Hematopoietic multipotent progenitor cell treated with erythropoietin and hydrocortisone succinate and interleukin-3 and kit ligand, for 4 days (in vitro differentiated cells): ENCODE results near the gene PSPH.
A peak's percentile ranks its signal among the peaks of the same experiment; 100 is the strongest.

ENCODE experiments used
- DNase-seq: peaks from one replicate; pipeline ENCODE4 v3.0.0-alpha.2; 2015

Gene PSPH

DNA sequence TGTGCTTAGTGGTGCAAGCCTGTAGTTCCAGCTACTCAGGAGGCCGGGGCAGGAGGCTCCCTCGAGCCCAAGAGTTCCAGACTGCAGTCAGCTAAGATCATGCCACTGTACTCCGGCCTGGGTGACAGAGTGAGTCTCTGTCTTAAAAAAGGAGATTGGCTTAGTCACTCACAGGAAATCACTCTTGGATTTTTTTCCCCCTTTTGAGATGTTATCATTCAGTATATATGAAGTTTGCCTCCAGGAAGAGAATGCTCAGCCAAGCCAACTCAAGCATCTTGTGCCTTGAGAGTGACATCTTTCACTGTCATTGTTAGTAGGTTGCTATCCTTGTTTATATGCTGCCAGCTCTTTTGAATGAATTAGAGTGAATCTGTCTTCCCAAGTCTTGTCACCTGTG is 58.9 kb downstream of the PSPH start:
- DNase-seq, result peak; percentile 20

DNA sequence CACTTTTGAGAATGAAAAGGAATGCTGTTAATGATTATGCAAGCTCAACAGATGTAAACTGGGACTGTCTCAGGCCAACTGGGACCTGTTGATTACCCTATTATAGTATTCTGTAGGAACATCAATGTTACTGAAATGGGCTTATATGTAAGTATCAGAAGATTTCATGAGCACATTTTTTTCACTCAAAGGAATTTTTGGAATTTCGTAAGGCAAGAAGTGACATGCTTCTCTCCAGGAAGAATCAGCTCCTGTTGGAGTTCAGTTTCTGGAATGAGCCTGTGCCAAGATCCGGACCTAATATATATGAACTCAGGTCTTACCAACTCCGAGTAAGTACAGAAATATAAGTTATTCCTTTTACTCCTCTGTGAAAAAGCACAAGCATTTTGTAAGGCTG is 67.7 kb downstream of the PSPH start:
- no peak for DNase-seq

DNA sequence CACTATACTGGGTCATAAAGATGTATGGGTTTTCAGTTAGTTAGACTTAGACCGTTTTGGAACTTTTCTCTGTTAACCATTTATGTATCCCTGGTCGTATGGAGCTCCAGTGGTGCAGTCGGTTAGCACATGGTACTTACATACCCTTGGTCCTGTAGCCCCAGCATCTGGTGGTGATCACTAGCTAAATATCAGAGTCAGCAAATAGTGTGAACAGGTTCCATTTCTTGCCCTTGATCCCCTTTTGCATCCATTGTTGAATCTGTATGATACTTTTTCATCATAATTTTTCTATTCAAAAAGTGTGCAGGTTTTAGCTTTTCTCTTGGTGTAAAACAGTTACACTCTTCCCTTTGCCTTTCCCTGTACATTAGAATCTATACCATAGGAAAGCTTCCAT is 71.0 kb downstream of the PSPH start:
- DNase-seq, result no peak

DNA sequence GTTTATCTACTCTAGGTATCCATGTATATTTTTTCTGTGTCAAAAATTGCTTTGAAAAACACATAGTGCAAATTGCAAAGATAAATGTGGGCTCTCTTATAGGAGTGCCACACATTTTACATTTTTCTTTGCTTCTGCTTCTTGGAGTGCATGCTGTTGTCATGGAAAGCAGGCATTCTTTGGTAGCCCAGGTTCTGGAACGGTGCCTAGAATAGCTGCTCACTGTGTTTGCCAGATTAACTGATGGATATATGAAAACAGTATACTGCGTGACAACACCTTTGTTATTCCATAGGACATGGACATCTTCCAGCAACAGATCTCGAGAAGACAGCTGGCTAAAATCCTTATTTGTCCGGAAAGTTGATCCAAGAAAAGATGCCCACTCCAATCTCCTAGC is 73.4 kb downstream of the PSPH start:
- DNase-seq, result no peak

DNA sequence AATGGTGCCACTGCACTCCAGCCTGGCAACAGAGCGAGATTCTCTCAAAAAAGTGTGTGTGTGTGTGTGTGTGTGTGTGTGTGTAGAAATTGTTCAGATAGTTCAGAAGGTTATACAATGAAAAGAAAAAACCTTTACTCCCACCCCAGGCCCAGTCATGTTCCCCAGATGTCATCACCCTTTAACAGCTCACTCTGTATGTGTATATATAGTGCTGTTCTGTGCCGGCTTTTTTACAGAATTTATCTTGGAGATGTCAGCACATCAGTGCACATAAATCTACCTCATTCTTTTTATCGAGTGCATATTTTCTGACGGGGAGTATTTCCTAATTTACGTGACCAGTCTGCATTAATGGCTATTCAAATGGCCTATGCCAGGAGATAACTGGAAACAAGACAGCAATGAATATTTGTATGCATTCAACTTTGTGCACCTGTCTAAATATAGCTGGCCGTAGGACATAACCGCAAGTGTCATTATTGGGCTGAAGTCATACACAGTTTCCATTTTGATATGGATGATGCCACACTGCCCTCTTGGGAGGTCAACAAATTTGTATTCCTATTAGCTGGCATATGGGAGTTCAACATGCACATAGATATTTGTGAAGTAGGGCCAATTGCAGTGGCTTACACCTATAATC is 75.1 kb downstream of the PSPH start:
- no peak for DNase-seq

DNA sequence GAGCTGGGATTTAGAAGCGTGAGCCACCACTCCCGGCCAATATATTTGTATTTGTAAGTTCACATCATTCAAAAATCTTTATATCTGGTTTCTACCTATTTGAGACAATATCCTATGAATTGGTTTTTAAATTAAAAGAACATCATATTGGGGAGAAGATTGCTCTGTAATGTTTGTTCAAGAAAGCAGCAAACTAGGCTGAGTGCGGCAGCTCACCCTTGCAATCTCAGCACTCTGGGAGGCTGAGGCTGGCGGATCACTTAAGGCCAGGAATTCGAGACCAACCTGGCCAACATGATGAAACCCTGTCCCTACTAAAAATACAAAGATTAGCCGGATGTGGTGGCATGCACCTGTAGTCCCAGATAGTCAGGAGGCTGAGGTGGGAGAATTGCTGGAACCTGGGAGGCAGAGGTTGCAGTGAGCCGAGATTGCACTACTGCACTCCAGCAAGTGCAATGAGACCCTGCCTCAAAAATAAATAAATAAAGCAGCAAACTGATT is 77.4 kb downstream of the PSPH start:
- DNase-seq, result no peak

DNA sequence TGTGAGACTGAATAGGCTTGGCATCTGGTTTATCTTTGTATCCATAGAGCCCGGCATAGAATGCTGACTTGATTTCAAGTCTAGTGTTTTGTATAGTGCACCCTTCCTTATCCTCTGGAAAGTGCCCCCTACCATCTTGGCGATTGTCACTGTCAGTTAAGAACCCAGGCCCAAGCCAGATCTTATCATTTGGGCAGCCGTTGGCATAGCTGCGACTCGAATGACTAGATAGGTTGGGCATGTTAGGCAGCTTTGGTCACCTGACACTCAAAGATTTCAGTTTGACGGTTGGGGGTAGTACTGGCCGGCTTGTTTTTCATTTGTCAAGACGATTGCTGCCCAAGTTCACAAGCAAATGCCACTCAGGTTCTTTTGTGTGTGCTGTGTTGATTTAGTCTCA is 80.3 kb downstream of the PSPH start:
- peak; percentile 95 for DNase-seq

DNA sequence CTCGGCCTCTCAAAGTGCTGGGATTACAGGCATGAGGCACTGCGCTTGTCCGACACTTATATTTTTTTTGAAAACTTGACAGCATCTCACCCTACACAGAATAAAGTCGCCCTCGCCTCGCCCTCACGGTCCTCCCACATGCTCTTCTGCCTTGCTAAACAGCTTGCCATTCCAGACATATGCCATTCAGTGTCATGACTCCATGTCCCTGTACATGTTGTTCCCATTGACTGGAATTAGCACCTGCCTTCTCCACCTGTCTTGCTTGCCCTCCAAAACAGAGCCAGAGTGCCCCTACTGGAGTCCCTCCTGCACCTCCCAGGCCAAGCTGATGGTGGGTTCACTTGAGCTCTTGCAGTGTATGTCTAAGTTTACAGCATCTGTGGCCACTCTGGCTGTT is 80.7 kb downstream of the PSPH start:
- no peak for DNase-seq

DNA sequence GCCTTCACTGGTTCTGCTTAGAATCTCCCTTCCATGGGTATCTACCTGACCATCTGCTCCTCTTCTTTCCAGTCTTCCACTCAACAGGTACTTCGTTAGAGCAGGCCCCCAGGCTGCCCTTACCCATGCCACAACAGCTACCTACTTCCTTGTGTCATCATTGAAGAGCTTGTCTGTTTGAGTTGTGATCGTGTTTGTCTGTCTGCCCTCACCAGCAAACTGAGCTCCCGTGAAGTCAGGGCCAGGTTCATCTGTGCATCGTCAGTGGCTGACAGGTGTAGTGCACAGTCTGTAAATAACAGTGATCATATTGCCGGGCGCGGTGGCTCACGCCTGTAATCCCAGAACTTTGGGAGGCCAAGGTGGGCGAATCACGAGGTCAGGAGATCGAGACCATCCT is 81.9 kb downstream of the PSPH start:
- DNase-seq, result no peak

DNA sequence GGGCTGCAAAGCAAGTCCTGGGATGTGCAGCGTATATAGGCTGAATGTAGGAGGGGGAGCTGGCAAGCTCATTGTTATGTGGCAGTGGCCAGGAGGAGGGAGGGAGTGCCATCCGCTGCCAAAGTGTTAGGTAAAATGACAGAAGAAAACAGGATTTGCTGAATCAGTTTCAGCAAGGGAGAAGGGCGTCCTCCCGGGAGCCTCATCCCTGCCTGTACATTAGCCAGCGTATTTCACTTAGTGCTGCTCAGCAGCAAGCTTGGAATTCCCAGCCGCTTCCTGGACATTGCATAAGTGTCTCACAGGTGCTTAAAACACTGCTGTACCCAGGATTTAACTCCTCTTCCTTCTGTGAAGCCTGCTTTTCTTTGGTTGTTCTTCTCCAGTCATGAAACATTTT is 84.4 kb downstream of the PSPH start:
- no peak for DNase-seq

DNA sequence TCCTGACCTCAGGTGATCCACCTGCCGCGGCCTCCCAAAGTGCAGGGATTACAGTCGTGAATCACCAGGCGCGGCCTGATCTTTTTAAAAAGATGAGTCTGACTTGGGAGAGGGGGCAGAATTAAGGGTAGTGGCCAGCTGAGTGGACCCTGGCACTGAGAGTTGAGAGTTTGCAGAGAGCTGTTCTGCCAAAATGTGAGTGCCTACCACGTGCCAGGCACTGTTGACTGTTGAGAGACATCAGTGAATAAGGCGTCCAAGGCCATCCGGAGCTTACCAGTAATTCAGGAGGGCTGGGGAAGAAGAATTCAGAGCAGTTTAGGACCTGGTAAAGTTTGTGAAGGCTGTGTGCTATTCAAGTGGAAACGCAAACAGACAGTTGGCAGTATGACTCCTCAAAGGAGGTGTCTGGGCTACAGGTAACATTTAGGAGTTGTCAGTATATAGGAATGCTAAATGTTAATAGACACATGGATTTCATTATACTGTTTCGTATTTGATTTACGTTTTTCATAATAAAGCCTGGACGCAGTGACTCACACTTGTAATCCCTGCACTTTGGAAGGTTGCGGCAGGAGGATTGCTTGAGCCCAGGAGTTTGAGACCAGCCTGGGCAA is 85.3 kb downstream of the PSPH start:
- no peak for DNase-seq

DNA sequence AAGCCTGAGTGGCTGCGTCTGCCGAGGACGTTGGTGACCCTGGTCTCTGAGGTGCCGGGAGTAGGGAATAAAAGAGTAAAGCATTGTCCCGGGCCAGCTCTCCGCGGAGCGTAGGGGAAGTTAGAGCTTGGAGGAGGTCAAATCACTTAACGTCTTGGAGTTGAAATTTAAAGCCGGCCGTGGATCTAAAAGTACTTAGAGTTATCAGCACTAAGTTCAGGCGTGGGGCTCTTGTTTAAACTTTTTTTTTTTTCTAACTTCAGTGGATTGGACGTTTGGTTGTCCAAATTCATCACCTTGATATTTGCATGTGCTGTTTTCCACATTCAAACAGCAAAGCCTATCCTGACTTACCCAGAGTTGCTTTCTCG is 86.2 kb downstream of the PSPH start:
- no peak for DNase-seq

DNA sequence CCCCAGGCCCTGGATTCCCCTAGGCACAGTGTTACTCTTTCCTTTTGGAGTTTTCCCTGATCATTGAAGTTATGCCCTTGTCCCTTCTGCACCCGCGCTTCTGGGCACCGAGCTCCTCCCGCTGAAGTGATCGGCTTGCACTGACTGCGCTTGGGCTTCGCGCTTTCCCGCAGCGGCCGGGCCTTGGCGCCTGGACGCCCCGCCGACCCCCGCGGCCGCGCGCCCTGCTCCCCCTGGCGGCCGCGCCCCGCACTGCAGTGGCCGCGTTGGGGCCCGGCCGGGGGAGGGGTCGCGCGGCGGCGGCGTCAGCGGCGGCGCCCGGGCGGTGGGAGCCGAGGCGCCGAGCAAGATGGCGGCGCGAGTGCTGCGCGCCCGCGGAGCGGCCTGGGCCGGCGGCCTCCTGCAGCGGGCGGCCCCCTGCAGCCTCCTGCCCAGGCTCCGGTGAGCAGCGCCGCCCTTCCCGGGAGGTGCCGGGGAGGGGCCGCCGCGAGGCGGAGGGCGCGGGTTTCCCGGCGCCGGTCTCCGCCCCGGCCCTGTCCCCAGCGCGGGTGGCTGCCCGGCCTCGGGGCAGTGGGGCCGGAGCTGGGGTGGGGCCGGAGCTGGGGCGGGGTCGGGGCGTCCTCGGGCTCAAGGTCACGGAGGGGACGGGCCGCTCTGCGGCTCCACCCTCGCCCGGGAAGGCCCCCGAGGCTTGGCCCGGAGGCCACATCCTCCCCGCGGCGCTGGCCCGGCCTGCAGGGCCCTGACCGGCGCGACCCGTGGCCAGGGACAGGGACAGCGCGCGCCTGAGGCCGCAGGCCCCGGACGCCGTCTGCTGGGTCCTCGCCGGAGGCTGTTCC is 86.8 kb downstream of the PSPH start, which contains the start of gene NIPSNAP2:
NIPSNAP2 (plus strand) TSS at position 325 of the 839 bp plus-strand sequence; CDS start at position 350, 25 bp downstream.
- peak; percentile 86 for DNase-seq

DNA sequence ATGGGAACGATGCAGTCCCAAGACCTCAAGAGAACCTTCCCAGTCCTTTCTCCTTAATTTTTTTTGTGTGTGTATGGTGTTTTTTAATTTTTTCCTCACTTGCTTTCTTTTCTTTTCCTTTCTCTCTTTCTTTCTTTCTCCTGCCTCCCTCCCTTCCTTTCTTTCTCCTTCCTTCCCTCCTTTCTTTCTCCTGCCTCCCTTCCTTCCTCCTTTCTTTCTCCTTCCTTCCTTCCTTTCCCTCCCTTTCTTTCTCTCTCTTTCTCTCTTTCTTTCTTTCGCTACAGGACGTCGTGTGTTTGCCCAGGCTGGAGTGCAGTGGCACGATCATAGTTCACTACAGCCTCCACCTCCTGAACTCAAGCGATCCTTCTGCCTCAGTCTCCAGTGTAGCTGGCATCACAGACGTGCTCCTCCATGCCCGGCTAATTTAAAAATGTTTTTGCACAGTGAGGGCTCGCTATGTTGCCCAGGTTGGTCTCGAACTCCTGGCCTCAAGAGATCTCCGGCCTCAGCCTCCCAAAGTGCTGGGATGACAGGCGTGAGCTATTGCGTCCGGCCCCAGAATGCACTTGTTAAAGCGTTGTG is 87.6 kb downstream of the PSPH start:
- no peak for DNase-seq

DNA sequence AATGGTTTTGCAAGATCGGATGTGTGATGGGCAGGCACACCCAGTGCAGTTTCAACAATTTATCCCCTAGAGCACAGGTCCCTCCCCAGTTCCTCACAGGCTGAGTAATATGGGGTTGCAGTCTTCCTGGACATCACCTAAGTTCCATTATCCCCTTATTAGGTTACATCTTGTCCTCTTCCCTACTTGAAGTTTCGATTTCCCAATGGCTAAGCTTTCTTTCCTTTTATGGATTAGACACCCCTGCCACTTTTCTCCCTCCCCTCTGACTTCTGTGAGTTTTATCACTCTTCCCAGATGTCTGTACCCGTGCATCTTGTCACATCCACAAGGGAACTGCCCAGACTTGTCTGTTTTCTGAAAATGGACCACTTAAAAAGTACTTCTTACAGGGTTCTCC is 89.2 kb downstream of the PSPH start:
- DNase-seq, result no peak
